OCI-LY7 (cell line): ENCODE measurements around the gene OR52H1. TPM values are rescaled to one million over a fixed set of nuclear protein-coding genes. Genes with fewer than 3 reads are reported as not detected.

Experiments
- BruUV-seq: library from RNA; stranded (reverse); fragments of 400-500 nt; replicated peaks from 2 replicates; lab custom pipeline; 2021; lab: Mats Ljungman, UMichigan
- CTCF ChIA-PET: fragments of 300-600 bp; sonication (Branson Sonifier 250); formaldehyde crosslinking; loops from one replicate; lab custom pipeline; 2022; ENCODE audit warnings: antibody characterized with exemption; ENCODE audit not compliant: unreplicated experiment; lab: Charles Lee
- POLR2A ChIA-PET: fragments of 300-600 bp; sonication (Branson Sonifier 250); formaldehyde crosslinking; loops from one replicate; lab custom pipeline; 2022; ENCODE audit warnings: antibody characterized with exemption; lab: Charles Lee
- DNase-seq: peaks from one replicate; pipeline ENCODE4 v3.0.0-alpha.2; 2015; ENCODE audit warnings: low spot score
- H2AFZ ChIP-seq: fragments of 200-600 bp; sonication (generic), shearing (Covaris generic); 2 replicates; pipeline ENCODE4 v1.6.1; 2014; ENCODE audit warnings: mild to moderate bottlenecking, antibody characterized with exemption, low read length, moderate library complexity
- H3K27ac ChIP-seq: fragments of 200-600 bp; sonication (generic); 2 replicates; pipeline ENCODE4 v1.5.1; 2014; ENCODE audit warnings: mixed run types, low read depth, mild to moderate bottlenecking, moderate library complexity, low read length, inconsistent platforms; ENCODE audit not compliant: poor library complexity, severe bottlenecking
- H3K36me3 ChIP-seq: fragments of 200-600 bp; sonication (generic); 2 replicates; pipeline ENCODE4 v1.6.1; 2014; ENCODE audit warnings: mild to moderate bottlenecking, antibody characterized with exemption, low read length, moderate library complexity, mixed read lengths; ENCODE audit not compliant: insufficient read depth
- H3K4me1 ChIP-seq: fragments of 200-600 bp; sonication (generic); 2 replicates; pipeline ENCODE4 v1.5.1; 2014; ENCODE audit warnings: mild to moderate bottlenecking, low read length; ENCODE audit not compliant: insufficient read depth, poor library complexity, severe bottlenecking
- H3K4me2 ChIP-seq: fragments of 200-600 bp; sonication (generic); 2 replicates; pipeline ENCODE4 v1.6.1; 2014; ENCODE audit warnings: mild to moderate bottlenecking, low read length
- H3K4me3 ChIP-seq: fragments of 200-600 bp; sonication (generic); 2 replicates; pipeline ENCODE4 v1.5.1; 2014; ENCODE audit warnings: mild to moderate bottlenecking, low read depth, low read length; ENCODE audit not compliant: poor library complexity, severe bottlenecking
- H3K79me2 ChIP-seq: fragments of 200-600 bp; sonication (generic); 2 replicates; pipeline ENCODE4 v1.6.1; 2016; ENCODE audit warnings: low read depth, mild to moderate bottlenecking, low read length, moderate library complexity, mixed read lengths; ENCODE audit not compliant: insufficient read depth
- H3K9me2 ChIP-seq: fragments of 200-600 bp; sonication (generic); 2 replicates; pipeline ENCODE4 v1.6.1; 2016; ENCODE audit warnings: mild to moderate bottlenecking, low read length, mixed read lengths; ENCODE audit not compliant: insufficient read depth
- H3K9me3 ChIP-seq: fragments of 200-600 bp; sonication (generic); 2 replicates; pipeline ENCODE4 v1.6.1; 2014; ENCODE audit warnings: mild to moderate bottlenecking, mixed run types, low read length, mixed read lengths
- H4K20me1 ChIP-seq: fragments of 200-600 bp; sonication (generic); 2 replicates; pipeline ENCODE4 v1.6.1; 2014; ENCODE audit warnings: mild to moderate bottlenecking, antibody characterized with exemption, low read length, moderate library complexity, mixed read lengths; ENCODE audit not compliant: insufficient read depth
- EZH2phosphoT487 ChIP-seq: fragments of 200-600 bp; sonication (generic); IDR thresholded peaks from 2 replicates; pipeline ENCODE4 v1.6.1; 2018; ENCODE audit warnings: low read depth, borderline replicate concordance, mild to moderate bottlenecking, mixed run types, antibody characterized with exemption, low read length, moderate library complexity, mixed read lengths
- intact Hi-C: fragments of 100-400 bp; cut with micrococcal nuclease; formaldehyde crosslinking; loops from one replicate; pipeline ENCODE4 v1.10.0; 2022; ENCODE audit not compliant: unreplicated experiment
- total RNA-seq, 2 experiments: library from RNA; depleted of rRNA in 1 of 2; stranded (reverse); fragments of >200 nt in 1 of 2; shearing (Covaris generic) in 1 of 2; gene quantifications; 2 replicates each; pipeline ENCODE4 v1.2.3, GENCODE V29; 2014 to 2022
- TF ChIP-seq, protein P1 (sequence below): fragments of 200-600 bp; sonication (generic); conservative IDR thresholded peaks from 2 replicates; pipeline ENCODE4 v1.5.1; 2014; ENCODE audit warnings: mild to moderate bottlenecking, antibody characterized with exemption, low read length, moderate library complexity, mixed read lengths

The OR52H1 gene
- total RNA-seq, 2 experiments from 2014 or later = 0.60 TPM; not detected in 1

DNA sequence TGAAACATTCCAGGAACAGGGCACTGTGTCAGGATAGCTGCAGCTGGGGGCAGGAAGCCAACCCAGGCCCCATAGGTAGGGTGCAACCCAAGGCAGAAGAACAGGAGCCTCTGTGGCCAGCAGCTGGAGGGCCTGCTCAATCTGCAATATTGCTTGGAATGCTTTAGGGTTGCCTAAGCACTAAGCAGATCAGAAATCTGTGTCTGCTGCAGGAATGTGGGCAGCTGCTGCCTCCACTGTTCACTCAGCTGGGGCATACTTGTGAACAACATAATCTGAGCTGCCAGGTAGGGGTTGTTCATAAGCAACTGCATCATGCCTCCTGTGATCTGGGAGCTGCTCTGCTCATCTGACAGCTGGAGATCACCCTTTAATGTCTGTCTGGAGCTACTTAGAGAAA lies 33.5 kb downstream of the OR52H1 start:
- no peak for DNase-seq
- ChIA-PET CTCF (no interaction called here), POLR2A (interaction anchor here (0.8 kb wide), 1 partner anchor 16 kb away, joined by 4 read pairs; no protein-coding TSS in a partner anchor)
- Histone ChIP-seq H3K4me1 (no peaks in the 10 kb centered on the region), H3K79me2 (no peaks in the 10 kb centered on the region), H2AFZ (no peak overlapping the region), H4K20me1 (no peaks in the 10 kb centered on the region), H3K9me2 (no peaks in the 10 kb centered on the region), H3K36me3 (no peaks in the 10 kb centered on the region), H3K4me2 (no peak overlapping the region), H3K27ac (no peak overlapping the region), H3K9me3 (no peaks in the 10 kb centered on the region), H3K4me3 (no peak overlapping the region)
- BruUV-seq = no TSS peak
- no peak for TF ChIP-seq EZH2phosphoT487
- TF ChIP-seq, protein P1, sequence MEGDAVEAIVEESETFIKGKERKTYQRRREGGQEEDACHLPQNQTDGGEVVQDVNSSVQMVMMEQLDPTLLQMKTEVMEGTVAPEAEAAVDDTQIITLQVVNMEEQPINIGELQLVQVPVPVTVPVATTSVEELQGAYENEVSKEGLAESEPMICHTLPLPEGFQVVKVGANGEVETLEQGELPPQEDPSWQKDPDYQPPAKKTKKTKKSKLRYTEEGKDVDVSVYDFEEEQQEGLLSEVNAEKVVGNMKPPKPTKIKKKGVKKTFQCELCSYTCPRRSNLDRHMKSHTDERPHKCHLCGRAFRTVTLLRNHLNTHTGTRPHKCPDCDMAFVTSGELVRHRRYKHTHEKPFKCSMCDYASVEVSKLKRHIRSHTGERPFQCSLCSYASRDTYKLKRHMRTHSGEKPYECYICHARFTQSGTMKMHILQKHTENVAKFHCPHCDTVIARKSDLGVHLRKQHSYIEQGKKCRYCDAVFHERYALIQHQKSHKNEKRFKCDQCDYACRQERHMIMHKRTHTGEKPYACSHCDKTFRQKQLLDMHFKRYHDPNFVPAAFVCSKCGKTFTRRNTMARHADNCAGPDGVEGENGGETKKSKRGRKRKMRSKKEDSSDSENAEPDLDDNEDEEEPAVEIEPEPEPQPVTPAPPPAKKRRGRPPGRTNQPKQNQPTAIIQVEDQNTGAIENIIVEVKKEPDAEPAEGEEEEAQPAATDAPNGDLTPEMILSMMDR = no peak
- intact Hi-C loops = no loop called here

DNA sequence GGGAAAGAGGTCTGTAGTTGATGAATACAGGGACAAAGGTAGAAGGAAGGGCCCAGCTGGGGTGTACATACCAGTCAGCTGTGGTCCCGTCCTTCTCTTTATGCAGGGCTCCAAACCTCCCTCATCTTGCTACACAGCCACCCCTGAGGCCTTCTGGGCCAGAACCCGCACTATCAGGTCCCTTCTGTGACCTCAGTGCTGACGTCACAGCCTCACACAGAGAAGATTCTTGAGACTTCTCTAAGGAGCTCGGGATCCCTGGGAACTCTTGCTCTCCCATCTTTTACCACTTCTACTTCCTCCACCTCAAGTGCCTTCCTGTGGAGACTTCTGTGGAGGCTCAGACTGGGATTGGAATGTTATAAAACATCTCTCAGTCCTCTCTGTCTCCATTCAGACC lies 38.5 kb downstream of the OR52H1 start, which contains the start of gene UBQLN3:
Gene UBQLN3 (minus strand): TSS at position 155 of the 400 bp plus-strand sequence. CDS start 399 bp downstream, outside the sequence.
- no peaks in the 10 kb centered on the region for H3K36me3 ChIP-seq
- no peaks in the 10 kb centered on the region for H3K4me1 ChIP-seq
- ChIA-PET POLR2A (no interaction called here), CTCF (no interaction called here)
- H3K9me3 ChIP-seq = no peaks in the 10 kb centered on the region
- no peaks in the 10 kb centered on the region for H3K9me2 ChIP-seq
- H3K4me2 ChIP-seq = no peak within 1 kb of the TSS
- H3K79me2 ChIP-seq = no peaks in the 10 kb centered on the region
- no peak within 1 kb of the TSS for H3K27ac ChIP-seq
- H3K4me3 ChIP-seq = no peak within 1 kb of the TSS
- intact Hi-C loops = no loop called here
- DNase-seq = no peak
- TF ChIP-seq EZH2phosphoT487 = no peak
- TF ChIP-seq, protein P1 = no peak
- BruUV-seq = no TSS peak
- H2AFZ ChIP-seq = no peak within 1 kb of the TSS
- no peaks in the 10 kb centered on the region for H4K20me1 ChIP-seq

DNA sequence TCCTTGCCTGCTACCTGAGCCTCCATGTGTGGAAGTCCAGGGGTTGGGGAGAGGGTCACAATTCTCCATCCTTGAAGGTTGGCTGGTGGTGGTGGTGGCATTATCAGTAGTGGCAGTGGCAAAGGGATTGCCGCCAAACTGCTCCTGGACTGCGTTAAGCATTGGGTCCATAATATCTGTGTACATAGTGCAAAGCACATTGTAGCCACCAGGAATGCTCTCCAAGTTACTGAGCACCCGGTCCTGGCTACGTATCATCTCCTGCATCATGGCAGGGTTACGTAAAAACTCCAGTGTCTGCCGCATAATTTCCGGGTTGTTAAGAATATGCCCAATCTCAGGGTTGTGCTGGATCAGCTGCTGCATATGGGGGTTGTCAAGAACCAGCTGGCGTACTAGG lies 39.7 kb downstream of the OR52H1 start:
- no peak for TF ChIP-seq EZH2phosphoT487
- TF ChIP-seq, protein P1 = no peak
- CTCF ChIA-PET = no interaction called here
- Histone ChIP-seq H3K9me3 (no peaks in the 10 kb centered on the region), H3K27ac (no peak overlapping the region), H3K36me3 (no peaks in the 10 kb centered on the region), H3K79me2 (no peaks in the 10 kb centered on the region), H2AFZ (no peak overlapping the region), H3K4me2 (no peak overlapping the region), H3K9me2 (no peaks in the 10 kb centered on the region), H3K4me1 (no peaks in the 10 kb centered on the region), H3K4me3 (no peak overlapping the region), H4K20me1 (no peaks in the 10 kb centered on the region)
- intact Hi-C loops = no loop called here
- POLR2A ChIA-PET = no interaction called here
- BruUV-seq = no TSS peak
- DNase-seq = no peak
